OCI-LY1 (cell line): ENCODE results near the gene MIA3.
"Not testable (repeated sequence)": the region's sequence is repeated elsewhere in the genome, so short reads cannot be mapped to it uniquely, and the experiment has no call there.

Source experiments
- H2AFZ ChIP-seq: fragments of 200-600 bp; sonication (generic), shearing (Covaris generic); 2 replicates; pipeline ENCODE4 v1.6.0; 2014; ENCODE audit warnings: antibody characterized with exemption, mild to moderate bottlenecking, low read length
- H3F3A ChIP-seq: fragments of 200-600 bp; sonication (generic), shearing (Covaris generic); 2 replicates; pipeline ENCODE4 v1.6.0; 2014; ENCODE audit warnings: mild to moderate bottlenecking, antibody characterized with exemption, low read length, moderate library complexity; ENCODE audit not compliant: insufficient read depth
- H3K27ac ChIP-seq: fragments of 200-600 bp; sonication (generic); 2 replicates; pipeline ENCODE4 v1.5.1; 2014; ENCODE audit warnings: low read length, mixed run types, mild to moderate bottlenecking, low read depth; ENCODE audit not compliant: poor library complexity, severe bottlenecking
- H3K27me3 ChIP-seq: fragments of 200-600 bp; sonication (generic); 2 replicates; pipeline ENCODE4 v1.6.0; 2014; ENCODE audit warnings: antibody characterized with exemption, mild to moderate bottlenecking, low read length, moderate library complexity; ENCODE audit not compliant: insufficient read depth
- H3K36me3 ChIP-seq: fragments of 200-600 bp; sonication (generic); 2 replicates; pipeline ENCODE4 v1.6.1; 2014; ENCODE audit warnings: mild to moderate bottlenecking, antibody characterized with exemption, low read length, moderate library complexity, mixed read lengths; ENCODE audit not compliant: insufficient read depth
- H3K4me1 ChIP-seq: fragments of 200-600 bp; sonication (generic); 2 replicates; pipeline ENCODE4 v1.5.1; 2014; ENCODE audit warnings: mild to moderate bottlenecking, low read length, moderate library complexity; ENCODE audit not compliant: insufficient read depth, severe bottlenecking
- H3K4me2 ChIP-seq: fragments of 200-600 bp; sonication (generic), shearing (Covaris generic); 2 replicates; pipeline ENCODE4 v1.6.1; 2014; ENCODE audit warnings: low read length
- H3K4me3 ChIP-seq: fragments of 200-600 bp; sonication (generic); 2 replicates; pipeline ENCODE4 v1.5.1; 2014; ENCODE audit warnings: low read length, low read depth, mild to moderate bottlenecking, mixed read lengths; ENCODE audit not compliant: poor library complexity, severe bottlenecking
- H3K79me2 ChIP-seq: fragments of 200-600 bp; shearing (Covaris generic); 2 replicates; pipeline ENCODE4 v1.6.1; 2016; ENCODE audit warnings: mixed run types, low read length, mixed read lengths; ENCODE audit not compliant: insufficient read depth
- H3K9ac ChIP-seq: fragments of 200-600 bp; sonication (generic), shearing (Covaris generic); 2 replicates; pipeline ENCODE4 v1.6.1; 2014; ENCODE audit warnings: mild to moderate bottlenecking, low read length, mixed read lengths
- H3K9me2 ChIP-seq: fragments of 200-600 bp; sonication (generic), shearing (Covaris generic); 2 replicates; pipeline ENCODE4 v1.6.1; 2014; ENCODE audit warnings: low read depth, mild to moderate bottlenecking, low read length, mixed read lengths
- H3K9me3 ChIP-seq: fragments of 200-600 bp; shearing (Covaris generic); 2 replicates; pipeline ENCODE4 v1.6.1; 2014; ENCODE audit warnings: low read length, mixed read lengths
- H4K20me1 ChIP-seq: fragments of 200-600 bp; sonication (generic), shearing (Covaris generic); 2 replicates; pipeline ENCODE4 v1.6.0; 2016; ENCODE audit warnings: mild to moderate bottlenecking, low read length; ENCODE audit not compliant: insufficient read depth
- EZH2 ChIP-seq: fragments of 200-600 bp; sonication (generic), shearing (Covaris generic); IDR thresholded peaks from 2 replicates; pipeline ENCODE4 v1.8.0; 2017; ENCODE audit warnings: borderline replicate concordance, mixed run types, mild to moderate bottlenecking, antibody characterized with exemption, low read length, moderate library complexity, mixed read lengths
- TF ChIP-seq, protein P1 (sequence below): fragments of 200-600 bp; sonication (generic), shearing (Covaris generic); IDR thresholded peaks from 2 replicates; pipeline ENCODE4 v1.5.1; 2017; ENCODE audit warnings: mild to moderate bottlenecking, antibody characterized with exemption, low read length, moderate library complexity, mixed read lengths

Gene MIA3

DNA sequence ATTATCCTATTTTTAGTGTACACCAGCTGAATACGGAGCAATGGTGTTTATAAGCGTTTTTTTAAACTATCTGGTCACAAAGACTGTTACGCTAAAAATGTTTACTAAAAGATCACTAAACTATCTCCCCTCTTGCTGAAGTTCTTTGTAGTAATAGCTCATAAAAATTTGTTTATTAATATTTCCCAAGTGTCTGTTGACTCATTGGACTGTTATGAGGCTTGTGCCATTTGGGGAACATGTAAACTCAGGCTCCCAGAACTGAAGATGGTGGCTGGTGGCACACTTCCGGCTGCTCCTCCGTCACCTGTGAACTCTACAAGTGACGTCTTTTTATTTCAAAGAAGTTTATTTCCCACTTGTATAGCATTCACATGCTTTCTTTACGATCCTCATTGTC is 48.1 kb downstream of the MIA3 start:
- H3K9me3 ChIP-seq: no peaks in the 10 kb centered on the region
- H2AFZ ChIP-seq: no peak overlapping the region
- no peaks in the 10 kb centered on the region for H3K9me2 ChIP-seq
- H3K36me3 ChIP-seq: peaks cover 75% of the 10 kb centered on the region
- no peaks in the 10 kb centered on the region for H4K20me1 ChIP-seq
- H3K27ac ChIP-seq: no peak overlapping the region
- H3K4me2 ChIP-seq: no peak overlapping the region
- no peaks in the 10 kb centered on the region for H3K79me2 ChIP-seq
- no peak overlapping the region for H3K9ac ChIP-seq
- no peak for TF ChIP-seq EZH2
- TF ChIP-seq, protein P1, sequence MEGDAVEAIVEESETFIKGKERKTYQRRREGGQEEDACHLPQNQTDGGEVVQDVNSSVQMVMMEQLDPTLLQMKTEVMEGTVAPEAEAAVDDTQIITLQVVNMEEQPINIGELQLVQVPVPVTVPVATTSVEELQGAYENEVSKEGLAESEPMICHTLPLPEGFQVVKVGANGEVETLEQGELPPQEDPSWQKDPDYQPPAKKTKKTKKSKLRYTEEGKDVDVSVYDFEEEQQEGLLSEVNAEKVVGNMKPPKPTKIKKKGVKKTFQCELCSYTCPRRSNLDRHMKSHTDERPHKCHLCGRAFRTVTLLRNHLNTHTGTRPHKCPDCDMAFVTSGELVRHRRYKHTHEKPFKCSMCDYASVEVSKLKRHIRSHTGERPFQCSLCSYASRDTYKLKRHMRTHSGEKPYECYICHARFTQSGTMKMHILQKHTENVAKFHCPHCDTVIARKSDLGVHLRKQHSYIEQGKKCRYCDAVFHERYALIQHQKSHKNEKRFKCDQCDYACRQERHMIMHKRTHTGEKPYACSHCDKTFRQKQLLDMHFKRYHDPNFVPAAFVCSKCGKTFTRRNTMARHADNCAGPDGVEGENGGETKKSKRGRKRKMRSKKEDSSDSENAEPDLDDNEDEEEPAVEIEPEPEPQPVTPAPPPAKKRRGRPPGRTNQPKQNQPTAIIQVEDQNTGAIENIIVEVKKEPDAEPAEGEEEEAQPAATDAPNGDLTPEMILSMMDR: no peak
- no peak overlapping the region for H3K4me3 ChIP-seq
- H3K27me3 ChIP-seq: no peaks in the 10 kb centered on the region
- no peaks in the 10 kb centered on the region for H3K4me1 ChIP-seq
- H3F3A ChIP-seq: no peaks in the 10 kb centered on the region

DNA sequence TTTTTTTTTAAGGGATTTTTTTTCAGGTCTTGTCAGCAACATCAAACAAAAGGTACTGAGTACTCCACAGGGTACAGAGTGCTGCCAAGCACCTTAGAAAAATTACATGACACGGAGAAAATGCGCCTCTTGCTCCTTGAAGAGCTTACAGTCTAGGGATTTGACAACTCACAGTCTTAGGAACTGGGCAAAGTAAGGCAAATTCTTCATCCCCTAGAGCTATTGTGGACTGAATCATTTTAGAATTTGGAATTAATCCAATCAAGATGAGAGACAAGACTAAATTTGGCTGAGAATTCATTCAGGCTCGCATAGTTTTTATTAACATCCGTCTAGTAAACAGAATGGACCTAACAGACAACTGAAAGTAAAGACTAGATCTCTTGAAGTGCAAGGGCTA is 50.3 kb downstream of the MIA3 start:
- peaks cover 64% of the 10 kb centered on the region for H3K36me3 ChIP-seq
- H3K4me1 ChIP-seq, H3K9ac ChIP-seq, H4K20me1 ChIP-seq, H3K4me2 ChIP-seq, H3K79me2 ChIP-seq, H3F3A ChIP-seq, H3K9me2 ChIP-seq, H3K27me3 ChIP-seq, H3K27ac ChIP-seq, H2AFZ ChIP-seq, H3K9me3 ChIP-seq, H3K4me3 ChIP-seq: not testable (repeated sequence)

DNA sequence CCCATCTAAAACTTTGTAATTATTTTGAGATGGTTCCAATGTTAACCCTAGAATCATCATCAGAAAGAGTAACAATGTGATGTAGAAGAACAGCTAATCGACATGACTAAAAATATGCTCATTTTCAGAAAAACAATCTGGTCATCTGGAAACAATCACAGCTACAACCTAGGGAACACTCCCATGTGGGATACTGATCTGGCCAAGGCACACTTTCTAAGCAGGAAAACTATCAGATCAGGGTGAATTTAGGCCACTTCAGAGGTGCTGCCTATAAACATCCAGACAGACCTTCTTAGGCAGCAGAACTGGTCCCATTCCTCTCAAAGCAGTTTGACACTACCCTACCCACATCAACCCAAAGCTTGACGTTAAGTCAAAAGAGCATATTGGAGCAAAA is 51.2 kb downstream of the MIA3 start:
- H3K36me3 ChIP-seq: peaks cover 57% of the 10 kb centered on the region
- H3K4me1 ChIP-seq, H3K79me2 ChIP-seq, H3K27me3 ChIP-seq, H3K9ac ChIP-seq, H3K4me2 ChIP-seq, H3K9me3 ChIP-seq, H2AFZ ChIP-seq, H3K9me2 ChIP-seq, H4K20me1 ChIP-seq, H3F3A ChIP-seq, H3K27ac ChIP-seq, H3K4me3 ChIP-seq: not testable (repeated sequence)

DNA sequence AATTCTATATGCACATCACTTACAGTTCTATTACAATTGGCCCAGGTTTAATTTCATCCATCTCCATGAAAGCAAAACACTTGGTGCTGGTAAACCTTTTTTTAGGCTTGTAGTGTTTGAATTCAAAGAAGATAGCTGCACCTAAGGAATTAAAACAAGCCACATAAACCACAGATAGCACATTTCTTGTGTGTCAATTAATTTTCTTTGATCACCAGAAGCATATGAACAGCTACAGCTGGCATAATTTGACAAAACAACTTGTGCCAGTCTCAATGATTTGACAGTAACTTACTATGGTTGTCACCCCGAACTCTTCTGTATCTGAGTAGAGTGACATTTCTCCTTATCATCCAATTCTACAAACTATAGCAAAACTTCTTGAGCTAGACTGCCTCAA is 52.2 kb downstream of the MIA3 start:
- no peak overlapping the region for H3K27ac ChIP-seq
- no peak overlapping the region for H3K4me2 ChIP-seq
- H3K9ac ChIP-seq: no peak overlapping the region
- H4K20me1 ChIP-seq: no peaks in the 10 kb centered on the region
- no peak overlapping the region for H3K4me3 ChIP-seq
- H3K79me2 ChIP-seq: no peaks in the 10 kb centered on the region
- no peaks in the 10 kb centered on the region for H3K27me3 ChIP-seq
- no peaks in the 10 kb centered on the region for H3K4me1 ChIP-seq
- no peaks in the 10 kb centered on the region for H3K9me2 ChIP-seq
- 0 out of 2 replicates have a peak, but pooled peaks cover 2% of the 10 kb centered on the region for H3F3A ChIP-seq
- no peak overlapping the region for H2AFZ ChIP-seq
- TF ChIP-seq, protein P1: no peak
- no peak for TF ChIP-seq EZH2
- H3K36me3 ChIP-seq: peaks cover 57% of the 10 kb centered on the region
- H3K9me3 ChIP-seq: no peaks in the 10 kb centered on the region
